Panc1 (cell line): ENCODE measurements around the gene TOMM22. TPM values are rescaled to one million over a fixed set of nuclear protein-coding genes. Genes with fewer than 3 reads are reported as not detected.

Experiments
- ATAC-seq: fragments of 200-7000 bp; cut with Tn5 transposase; 2 replicates; pipeline ENCODE4 v1.9.1; 2020; ENCODE audit warnings: mild to moderate bottlenecking, moderate library complexity
- BruUV-seq: library from RNA; stranded (reverse); fragments of 400-500 nt; replicated peaks from 2 replicates; lab custom pipeline; 2021; lab: Mats Ljungman, UMichigan
- CTCF ChIA-PET: fragments of 300-600 bp; sonication (Branson Sonifier 250); formaldehyde crosslinking; loops from one replicate; lab custom pipeline; 2022; ENCODE audit warnings: antibody characterized with exemption; lab: Charles Lee
- POLR2A ChIA-PET: fragments of 300-600 bp; sonication (Branson Sonifier 250); formaldehyde crosslinking; loops from one replicate; lab custom pipeline; 2022; ENCODE audit warnings: antibody characterized with exemption; lab: Charles Lee
- DNase-seq: peaks from one replicate; pipeline ENCODE4 v3.0.0-alpha.2; 2010; ENCODE audit warnings: low read depth, low spot score
- H3K27ac ChIP-seq: 2 replicates; pipeline ENCODE4 v1.5.1; 2011; ENCODE audit warnings: mild to moderate bottlenecking, low read length, inconsistent platforms
- H3K27me3 ChIP-seq: fragments of 200-500 bp; sonication (Bioruptor generic); 2 replicates; pipeline ENCODE4 v1.6.0; 2014; ENCODE audit warnings: low read length, inconsistent platforms; ENCODE audit not compliant: control insufficient read depth, insufficient read depth
- H3K36me3 ChIP-seq: fragments of 200-500 bp; sonication (Bioruptor generic); 2 replicates; pipeline ENCODE4 v1.5.1; 2014; ENCODE audit warnings: inconsistent platforms, mild to moderate bottlenecking, low read length, moderate library complexity; ENCODE audit not compliant: control insufficient read depth, insufficient read depth
- H3K4me1 ChIP-seq: 2 replicates; pipeline ENCODE4 v1.5.1; 2011; ENCODE audit warnings: inconsistent platforms, mild to moderate bottlenecking, low read length, moderate library complexity; ENCODE audit not compliant: control insufficient read depth, insufficient read depth
- H3K4me3 ChIP-seq, 2 experiments: 2 replicates each; pipeline ENCODE4 v1.5.1; 2011 to 2012; ENCODE audit warnings: low read depth in 2 of 2, low read length in 2 of 2, mild to moderate bottlenecking in 2 of 2, inconsistent platforms in 1 of 2, moderate library complexity in 1 of 2
- H3K9me3 ChIP-seq: fragments of 200-500 bp; sonication (Bioruptor generic); 2 replicates; pipeline ENCODE4 v1.5.1; 2014; ENCODE audit warnings: low read depth, mild to moderate bottlenecking, inconsistent platforms, low read length, moderate library complexity; ENCODE audit not compliant: control insufficient read depth, insufficient read depth
- POLR2AphosphoS5 ChIP-seq: IDR thresholded peaks from 2 replicates; pipeline ENCODE4 v1.6.1; 2012; ENCODE audit warnings: mild to moderate bottlenecking, low read depth, low read length, moderate library complexity
- SIN3A ChIP-seq: IDR thresholded peaks from 2 replicates; pipeline ENCODE4 v1.6.1; 2012; ENCODE audit warnings: low read depth, mild to moderate bottlenecking, low read length, moderate library complexity, borderline replicate concordance; ENCODE audit not compliant: insufficient read depth
- TCF7L2 ChIP-seq: IDR thresholded peaks from 2 replicates; pipeline ENCODE4 v1.6.1; 2011; ENCODE audit warnings: mild to moderate bottlenecking, low read depth, low read length, inconsistent platforms
- in situ Hi-C: cut with HindIII; loops from 2 replicates; pipeline ENCODE4 v1.10.0; 2016; ENCODE audit warnings: low sequenced_read_pairs, low pct_unique_long_range_greater_than_20kb
- intact Hi-C: fragments of 100-400 bp; cut with micrococcal nuclease; formaldehyde crosslinking; loops from one replicate; pipeline ENCODE4 v1.10.0; 2022; ENCODE audit not compliant: unreplicated experiment
- total RNA-seq: library from RNA; stranded (reverse); gene quantifications from one replicate; pipeline ENCODE4 v1.2.1, GENCODE V29; 2021; ENCODE audit not compliant: unreplicated experiment
- TF ChIP-seq, protein P1 (sequence below), 2 experiments: IDR thresholded peaks; 2 replicates each; pipeline ENCODE4 v1.6.1; 2011 to 2012; ENCODE audit warnings: low read depth in 2 of 2, control low read depth in 1 of 2, low read length in 1 of 2, mild to moderate bottlenecking in 1 of 2, moderate library complexity in 1 of 2; ENCODE audit not compliant: insufficient read depth in 1 of 2
- TF ChIP-seq, protein P2 (sequence below): fragments of 450-650 bp; IDR thresholded peaks from 2 replicates; pipeline ENCODE4 v1.5.1; 2017; ENCODE audit warnings: mild to moderate bottlenecking

TOMM22 gene
- total RNA-seq, 1 experiment from 2014 or later: 111 TPM

- Histone ChIP-seq H3K4me3 (no peak overlapping the region), H3K27ac (no peak overlapping the region), H3K4me1 (no peaks in the 10 kb centered on the region), H3K27me3 (no peaks in the 10 kb centered on the region), H3K36me3 (no peaks in the 10 kb centered on the region; the same call in 1 of the 2 replicates), H3K9me3 (no peaks in the 10 kb centered on the region)
- ChIA-PET POLR2A (no interaction called here), CTCF (no interaction called here)
- intact Hi-C loops (no loop called here), in situ Hi-C loops (no loop called here)
- DNase-seq: no peak
- TF ChIP-seq TCF7L2: no peak
- TF ChIP-seq, protein P1, sequence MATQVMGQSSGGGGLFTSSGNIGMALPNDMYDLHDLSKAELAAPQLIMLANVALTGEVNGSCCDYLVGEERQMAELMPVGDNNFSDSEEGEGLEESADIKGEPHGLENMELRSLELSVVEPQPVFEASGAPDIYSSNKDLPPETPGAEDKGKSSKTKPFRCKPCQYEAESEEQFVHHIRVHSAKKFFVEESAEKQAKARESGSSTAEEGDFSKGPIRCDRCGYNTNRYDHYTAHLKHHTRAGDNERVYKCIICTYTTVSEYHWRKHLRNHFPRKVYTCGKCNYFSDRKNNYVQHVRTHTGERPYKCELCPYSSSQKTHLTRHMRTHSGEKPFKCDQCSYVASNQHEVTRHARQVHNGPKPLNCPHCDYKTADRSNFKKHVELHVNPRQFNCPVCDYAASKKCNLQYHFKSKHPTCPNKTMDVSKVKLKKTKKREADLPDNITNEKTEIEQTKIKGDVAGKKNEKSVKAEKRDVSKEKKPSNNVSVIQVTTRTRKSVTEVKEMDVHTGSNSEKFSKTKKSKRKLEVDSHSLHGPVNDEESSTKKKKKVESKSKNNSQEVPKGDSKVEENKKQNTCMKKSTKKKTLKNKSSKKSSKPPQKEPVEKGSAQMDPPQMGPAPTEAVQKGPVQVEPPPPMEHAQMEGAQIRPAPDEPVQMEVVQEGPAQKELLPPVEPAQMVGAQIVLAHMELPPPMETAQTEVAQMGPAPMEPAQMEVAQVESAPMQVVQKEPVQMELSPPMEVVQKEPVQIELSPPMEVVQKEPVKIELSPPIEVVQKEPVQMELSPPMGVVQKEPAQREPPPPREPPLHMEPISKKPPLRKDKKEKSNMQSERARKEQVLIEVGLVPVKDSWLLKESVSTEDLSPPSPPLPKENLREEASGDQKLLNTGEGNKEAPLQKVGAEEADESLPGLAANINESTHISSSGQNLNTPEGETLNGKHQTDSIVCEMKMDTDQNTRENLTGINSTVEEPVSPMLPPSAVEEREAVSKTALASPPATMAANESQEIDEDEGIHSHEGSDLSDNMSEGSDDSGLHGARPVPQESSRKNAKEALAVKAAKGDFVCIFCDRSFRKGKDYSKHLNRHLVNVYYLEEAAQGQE (IDR thresholded peaks at IDR 0.05; ENCODE audit: insufficient read depth in 1 of 2, low read depth in 2 of 2, low read length in 1 of 2): no peak
- TF ChIP-seq POLR2AphosphoS5: no peak
- no peak for TF ChIP-seq SIN3A
- TF ChIP-seq, protein P2, sequence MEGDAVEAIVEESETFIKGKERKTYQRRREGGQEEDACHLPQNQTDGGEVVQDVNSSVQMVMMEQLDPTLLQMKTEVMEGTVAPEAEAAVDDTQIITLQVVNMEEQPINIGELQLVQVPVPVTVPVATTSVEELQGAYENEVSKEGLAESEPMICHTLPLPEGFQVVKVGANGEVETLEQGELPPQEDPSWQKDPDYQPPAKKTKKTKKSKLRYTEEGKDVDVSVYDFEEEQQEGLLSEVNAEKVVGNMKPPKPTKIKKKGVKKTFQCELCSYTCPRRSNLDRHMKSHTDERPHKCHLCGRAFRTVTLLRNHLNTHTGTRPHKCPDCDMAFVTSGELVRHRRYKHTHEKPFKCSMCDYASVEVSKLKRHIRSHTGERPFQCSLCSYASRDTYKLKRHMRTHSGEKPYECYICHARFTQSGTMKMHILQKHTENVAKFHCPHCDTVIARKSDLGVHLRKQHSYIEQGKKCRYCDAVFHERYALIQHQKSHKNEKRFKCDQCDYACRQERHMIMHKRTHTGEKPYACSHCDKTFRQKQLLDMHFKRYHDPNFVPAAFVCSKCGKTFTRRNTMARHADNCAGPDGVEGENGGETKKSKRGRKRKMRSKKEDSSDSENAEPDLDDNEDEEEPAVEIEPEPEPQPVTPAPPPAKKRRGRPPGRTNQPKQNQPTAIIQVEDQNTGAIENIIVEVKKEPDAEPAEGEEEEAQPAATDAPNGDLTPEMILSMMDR: no peak
- ATAC-seq: 0 out of 2 replicates have a peak, but pooled peaks have one; percentile 20
- no TSS peak for BruUV-seq
These were observed 52.1 kb downstream of the TOMM22 start for GRCh38 chr22:38733724-38734381.

DNA sequence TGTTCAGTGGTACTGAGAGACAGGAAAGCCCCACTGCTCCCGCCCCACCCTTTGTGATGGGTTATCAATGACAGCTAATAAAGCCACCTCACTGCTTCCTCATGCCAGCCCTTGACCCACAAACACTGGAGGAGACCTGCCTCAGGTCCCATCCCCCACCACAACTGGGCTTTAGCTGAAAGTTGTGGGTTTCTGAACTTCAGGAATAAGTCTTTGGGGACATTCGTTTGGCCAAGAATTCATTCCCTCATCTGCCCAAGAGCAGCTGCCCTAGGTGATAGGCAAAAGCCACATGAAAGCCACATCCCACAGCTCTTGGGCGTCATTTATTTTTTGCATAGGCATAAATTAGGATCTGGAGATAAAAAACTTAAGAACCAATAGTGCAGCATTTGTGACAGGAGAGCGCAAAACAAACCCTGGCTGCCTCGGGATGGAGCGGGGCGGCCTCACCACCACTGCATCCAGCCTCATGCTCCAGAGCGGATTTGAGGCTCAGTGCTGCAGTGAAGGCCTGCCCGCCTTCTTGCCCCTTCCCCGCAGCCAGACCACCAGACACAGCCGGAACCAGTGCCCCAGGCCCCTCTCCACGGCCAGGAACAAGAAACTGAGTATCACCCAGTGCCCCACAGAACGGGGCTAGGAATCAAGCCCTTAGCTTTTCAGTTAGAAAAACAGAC, 52.8 kb downstream of the TOMM22 start:
- POLR2A ChIA-PET: no interaction called here
- H3K27ac ChIP-seq: no peak overlapping the region
- ATAC-seq: no peak

More for the DNA sequence above, 52.8 kb downstream of the TOMM22 start:
- in situ Hi-C loops: no loop called here
- TF ChIP-seq, protein P1 (IDR thresholded peaks at IDR 0.05; ENCODE audit: insufficient read depth in 1 of 2, low read depth in 2 of 2, low read length in 1 of 2): no peak
- no peak for TF ChIP-seq SIN3A
- TF ChIP-seq, protein P2: no peak
- TF ChIP-seq POLR2AphosphoS5: no peak
- no peak for TF ChIP-seq TCF7L2
- Histone ChIP-seq H3K9me3 (no peaks in the 10 kb centered on the region), H3K27me3 (no peaks in the 10 kb centered on the region), H3K4me3 (no peak overlapping the region), H3K4me1 (no peaks in the 10 kb centered on the region), H3K36me3 (no peaks in the 10 kb centered on the region; the same call in 1 of the 2 replicates)
- CTCF ChIA-PET: interaction anchor here (0.7 kb wide), 1 partner anchor 10 kb away, joined by 9 read pairs; no protein-coding TSS in a partner anchor
- intact Hi-C loops: no loop called here
- DNase-seq: no peak
- TSS peak; percentile 89 for BruUV-seq
